Iris pigment epithelial cell (primary cell): ENCODE measurements around the gene DPEP3.
"Not testable (repeated sequence)": the region's sequence is repeated elsewhere in the genome, so short reads cannot be mapped to it uniquely, and the experiment has no call there.

Experiments used
- DNase-seq: peaks from one replicate; pipeline ENCODE4 v3.0.0-alpha.2; 2011; ENCODE audit warnings: low read depth

The DPEP3 gene, protein sequence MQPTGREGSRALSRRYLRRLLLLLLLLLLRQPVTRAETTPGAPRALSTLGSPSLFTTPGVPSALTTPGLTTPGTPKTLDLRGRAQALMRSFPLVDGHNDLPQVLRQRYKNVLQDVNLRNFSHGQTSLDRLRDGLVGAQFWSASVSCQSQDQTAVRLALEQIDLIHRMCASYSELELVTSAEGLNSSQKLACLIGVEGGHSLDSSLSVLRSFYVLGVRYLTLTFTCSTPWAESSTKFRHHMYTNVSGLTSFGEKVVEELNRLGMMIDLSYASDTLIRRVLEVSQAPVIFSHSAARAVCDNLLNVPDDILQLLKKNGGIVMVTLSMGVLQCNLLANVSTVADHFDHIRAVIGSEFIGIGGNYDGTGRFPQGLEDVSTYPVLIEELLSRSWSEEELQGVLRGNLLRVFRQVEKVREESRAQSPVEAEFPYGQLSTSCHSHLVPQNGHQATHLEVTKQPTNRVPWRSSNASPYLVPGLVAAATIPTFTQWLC

DNA sequence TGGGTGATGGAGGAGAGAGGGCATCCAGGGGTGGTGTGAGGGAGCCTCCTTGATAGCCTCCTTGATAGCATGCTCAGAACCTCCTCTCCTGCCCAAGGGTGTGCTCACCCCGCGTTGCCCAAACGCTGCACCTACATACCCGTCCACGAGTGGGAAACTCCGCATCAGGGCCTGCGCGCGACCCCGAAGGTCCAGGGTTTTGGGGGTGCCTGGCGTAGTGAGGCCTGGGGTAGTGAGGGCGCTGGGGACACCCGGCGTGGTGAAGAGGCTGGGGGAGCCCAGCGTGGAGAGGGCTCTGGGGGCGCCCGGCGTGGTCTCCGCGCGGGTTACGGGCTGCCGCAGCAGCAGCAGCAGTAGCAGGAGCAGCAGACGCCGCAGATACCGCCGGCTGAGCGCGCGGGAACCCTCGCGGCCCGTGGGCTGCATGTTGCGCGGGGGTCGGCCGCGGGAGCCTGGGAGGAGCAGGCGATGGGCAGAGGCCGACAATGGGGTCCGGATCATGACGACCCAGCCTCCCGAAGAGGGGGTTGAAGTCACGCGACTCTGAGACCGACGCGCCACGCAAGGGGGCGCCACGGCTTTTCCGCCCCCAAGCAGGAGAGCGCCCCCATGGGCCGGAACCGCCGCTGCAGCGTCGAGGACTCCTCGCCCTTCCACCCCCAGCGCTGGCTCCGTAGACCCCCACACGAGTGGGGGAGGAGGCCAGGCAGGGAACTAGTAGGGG is at the start of gene DPEP3:
TSS of gene DPEP3 (minus strand) at position 545 of the 724 bp plus-strand sequence. CDS start at position 426, 119 bp downstream.
- no peak for DNase-seq

DNA sequence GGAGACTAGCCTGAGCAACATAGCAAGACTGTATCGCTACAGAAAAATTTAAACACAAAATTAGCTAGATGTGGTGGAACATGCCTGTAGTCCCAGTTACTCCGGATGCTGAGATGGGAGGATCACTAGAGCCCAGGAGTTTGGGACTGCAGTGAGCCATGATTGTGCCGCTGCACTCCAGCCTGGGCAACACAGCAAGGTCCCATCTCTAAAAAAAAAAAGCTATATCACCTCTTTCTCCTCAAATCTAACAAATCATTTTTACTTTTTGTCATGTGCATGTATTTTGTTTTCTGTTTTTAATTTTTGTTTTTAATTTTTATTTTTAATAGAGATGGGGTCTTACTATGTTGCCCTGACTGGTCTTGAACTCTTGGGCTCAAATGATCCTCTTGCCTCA is 48.7 kb upstream of the DPEP3 start:
- DNase-seq: no peak

DNA sequence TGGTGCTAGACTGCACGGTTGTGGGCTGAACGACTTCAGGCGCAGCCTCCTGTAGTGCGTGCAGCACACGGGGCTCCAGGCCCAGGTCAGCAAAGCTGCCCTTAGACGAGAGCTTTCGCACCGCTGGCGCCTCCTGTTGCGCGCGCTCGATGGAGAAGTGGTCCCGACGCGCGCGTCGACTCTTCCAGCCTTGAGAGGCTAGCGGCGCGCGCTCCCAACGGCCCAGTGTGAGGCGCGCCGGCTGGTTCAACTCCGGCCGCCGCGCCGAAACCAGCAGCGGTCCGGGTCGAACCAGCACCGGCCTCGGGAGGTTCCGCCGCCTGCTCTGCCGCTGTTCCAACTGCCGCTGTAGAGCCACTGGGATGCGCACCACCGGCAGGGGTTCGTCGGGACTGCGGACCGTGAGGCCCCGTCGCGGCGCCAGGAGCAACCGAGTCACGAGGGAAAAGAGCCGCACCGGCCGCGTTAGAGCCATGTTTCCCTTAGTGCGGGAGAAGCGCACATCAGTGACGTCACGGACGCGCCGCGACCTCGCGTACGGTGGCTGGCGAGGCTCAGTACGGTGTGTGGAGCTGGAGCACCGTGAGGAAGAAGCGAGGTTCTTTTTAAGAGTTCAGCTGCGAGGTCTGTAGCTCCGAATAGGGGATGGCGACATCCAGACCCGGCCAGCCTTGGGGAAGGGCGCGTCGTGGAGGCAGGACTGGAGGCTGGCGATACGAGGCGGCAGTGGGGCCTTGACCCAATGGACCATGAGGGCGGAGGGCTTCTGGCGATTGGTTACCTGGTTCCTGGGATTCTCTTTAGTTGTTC is 42.6 kb upstream of the DPEP3 start, which contains the start of the genes DDX28 and DUS2:
TSS of gene DDX28 (minus strand) at position 505 of the 810 bp plus-strand sequence. CDS start at position 475, 30 bp downstream.
TSS of gene DUS2 (plus strand) at position 557 of the 810 bp plus-strand sequence. CDS start 14,740 bp downstream, outside the sequence.
- DNase-seq: peak; percentile 94

DNA sequence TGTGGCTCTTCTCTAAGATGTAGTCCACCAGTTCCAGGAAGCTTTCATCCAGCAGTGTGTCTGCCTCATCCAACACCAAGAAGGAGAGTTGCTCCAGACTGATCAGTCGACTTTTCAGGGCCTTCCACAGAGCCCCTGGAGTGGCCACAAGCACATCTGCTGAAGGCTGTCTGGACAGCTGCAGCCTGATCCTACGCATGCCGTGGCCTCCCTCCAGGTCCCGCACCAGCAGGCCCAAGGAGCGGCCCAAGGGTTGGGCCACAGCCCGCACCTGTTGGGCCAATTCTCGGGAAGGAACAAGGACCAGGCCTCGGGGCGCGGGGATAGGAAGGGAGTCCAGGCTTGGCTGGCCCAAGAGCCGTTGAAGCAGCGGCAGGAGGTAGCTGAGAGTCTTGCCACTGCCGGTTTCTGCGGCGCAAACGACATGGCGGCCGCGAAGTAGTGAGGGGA is 42.0 kb upstream of the DPEP3 start:
- DNase-seq: no peak

DNA sequence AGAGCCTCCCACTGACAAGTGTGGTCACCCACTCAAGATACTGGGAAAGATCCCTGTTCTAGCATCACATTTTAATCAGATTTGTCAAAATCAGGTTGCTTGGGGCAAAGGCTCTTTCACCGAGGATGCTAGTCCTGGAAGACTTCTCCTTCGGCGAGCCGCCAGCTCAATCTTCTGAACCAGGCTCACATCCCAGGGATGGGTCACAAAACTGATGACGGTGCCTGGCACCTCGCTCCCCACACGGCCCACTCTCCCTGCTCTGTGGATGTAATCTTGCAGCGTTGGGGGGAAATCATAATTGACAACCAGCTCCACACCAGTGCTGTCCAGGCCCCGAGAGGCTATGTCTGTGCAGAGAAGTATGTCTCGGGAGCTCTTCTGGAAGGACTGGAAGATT is 41.2 kb upstream of the DPEP3 start:
- DNase-seq: no peak

DNA sequence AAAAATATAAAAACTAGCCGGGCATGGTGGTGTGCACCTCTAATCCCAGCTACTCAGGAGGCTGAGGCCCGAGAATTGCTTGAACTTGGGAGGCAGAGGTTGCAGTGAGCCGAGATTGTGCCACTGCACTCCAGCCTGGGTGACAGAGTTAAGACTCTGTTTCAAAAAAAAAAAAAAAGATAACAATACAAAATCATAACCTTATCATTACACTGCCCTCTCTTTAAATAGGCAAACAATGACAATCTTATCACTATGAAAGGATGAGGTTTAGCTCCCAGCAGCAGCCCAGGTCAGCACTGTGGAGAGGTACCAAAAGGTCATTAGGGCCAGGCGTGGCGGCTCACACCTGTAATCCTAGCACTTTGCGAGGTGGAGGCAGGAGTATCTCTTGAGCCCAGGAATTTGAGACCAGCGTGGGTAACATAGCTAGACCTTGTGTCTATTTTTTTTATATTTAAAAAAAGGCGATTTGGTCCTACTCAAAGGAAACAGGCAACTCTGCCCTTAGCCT is 38.9 kb upstream of the DPEP3 start:
- DNase-seq: no peak

DNA sequence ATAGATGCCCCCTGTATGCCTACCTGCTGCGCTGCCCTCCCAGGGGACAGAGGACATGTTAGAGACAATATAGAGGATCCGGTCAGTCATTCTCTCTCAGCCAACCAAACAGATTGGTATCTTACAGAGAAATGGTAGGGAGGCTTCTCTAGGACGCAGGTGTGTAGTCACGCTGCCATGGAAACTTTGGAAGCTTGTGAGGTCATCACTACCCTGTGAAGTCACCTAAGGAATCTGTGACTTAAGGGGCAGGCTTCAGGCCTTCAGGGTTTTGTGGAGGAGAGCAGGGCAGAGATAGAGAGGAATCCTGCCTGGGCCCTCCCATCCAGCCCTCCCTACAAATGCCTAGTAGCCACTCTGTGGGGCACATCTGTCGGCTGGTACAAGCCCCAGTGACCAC is 35.4 kb upstream of the DPEP3 start, which contains the start of gene DPEP2NB:
TSS of gene DPEP2NB (minus strand) at position 231 of the 400 bp plus-strand sequence. CDS start at position 90, 141 bp downstream.
- DNase-seq: no peak

DNA sequence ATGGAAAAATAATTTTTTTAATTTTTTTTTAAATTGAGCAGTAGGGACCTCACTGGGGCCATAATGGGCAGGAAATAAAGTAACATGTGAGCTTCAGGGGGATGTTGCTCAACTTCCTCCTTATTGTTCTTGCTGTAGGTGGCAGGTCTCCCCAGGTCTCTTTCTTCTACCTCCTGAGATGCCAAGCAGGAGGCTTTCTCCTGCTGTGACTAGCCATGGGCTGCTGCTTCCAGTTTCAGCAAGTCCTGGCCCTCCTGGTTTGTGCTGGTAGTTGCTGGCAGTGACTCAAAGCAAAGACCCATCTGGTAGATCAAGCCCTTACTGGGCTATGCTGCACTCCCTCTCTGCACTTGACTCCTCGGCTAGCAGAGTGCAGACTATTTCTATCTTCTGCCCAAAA is 33.1 kb upstream of the DPEP3 start:
- DNase-seq: no peak

DNA sequence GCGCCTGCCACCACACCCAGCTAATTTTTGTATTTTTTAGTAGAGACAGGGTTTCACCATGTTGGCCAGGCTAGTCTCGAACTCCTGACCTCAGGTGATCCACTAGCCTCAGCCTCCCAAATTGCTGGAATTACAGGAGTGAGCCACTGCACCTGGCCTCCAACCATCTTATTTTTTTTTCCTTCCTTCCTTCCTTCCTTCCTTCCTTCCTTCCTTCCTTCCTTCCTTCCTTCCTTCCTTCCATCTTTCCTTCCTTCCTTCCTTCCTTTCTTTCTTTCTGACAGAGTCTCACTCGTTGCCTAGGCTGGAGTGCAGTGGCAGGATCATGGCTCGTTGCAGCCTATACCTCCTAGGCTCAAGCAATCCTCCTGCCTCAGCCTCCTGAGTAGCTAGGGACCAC is 29.6 kb upstream of the DPEP3 start:
- not testable (repeated sequence) for DNase-seq

DNA sequence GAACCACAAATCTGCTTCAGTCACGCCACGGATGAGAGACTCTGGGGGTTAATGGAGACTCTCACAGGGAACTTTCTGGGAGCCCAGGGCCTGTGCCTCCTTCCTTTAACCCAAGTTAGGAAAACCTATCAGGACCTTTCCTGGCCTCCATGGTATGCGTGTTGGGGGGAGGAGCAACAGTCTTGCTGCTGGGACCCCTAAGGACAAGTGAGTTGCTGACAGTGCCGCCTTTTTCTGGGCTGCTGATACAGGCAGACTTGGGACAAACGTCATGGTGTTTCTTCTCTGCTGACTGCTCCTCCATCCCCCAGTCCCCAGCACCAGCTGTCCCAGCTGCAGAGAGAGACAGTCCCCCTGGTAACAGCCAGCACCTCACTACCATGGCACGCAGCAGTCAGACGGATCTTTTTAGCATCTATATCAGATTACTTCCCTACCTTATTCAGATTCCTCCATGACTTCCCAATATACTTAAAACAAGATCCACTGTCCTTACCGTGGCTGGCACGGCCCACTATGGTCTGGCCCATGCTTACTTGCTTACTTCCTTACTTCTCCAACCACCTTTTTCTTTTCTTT is 28.9 kb upstream of the DPEP3 start:
- DNase-seq: no peak

DNA sequence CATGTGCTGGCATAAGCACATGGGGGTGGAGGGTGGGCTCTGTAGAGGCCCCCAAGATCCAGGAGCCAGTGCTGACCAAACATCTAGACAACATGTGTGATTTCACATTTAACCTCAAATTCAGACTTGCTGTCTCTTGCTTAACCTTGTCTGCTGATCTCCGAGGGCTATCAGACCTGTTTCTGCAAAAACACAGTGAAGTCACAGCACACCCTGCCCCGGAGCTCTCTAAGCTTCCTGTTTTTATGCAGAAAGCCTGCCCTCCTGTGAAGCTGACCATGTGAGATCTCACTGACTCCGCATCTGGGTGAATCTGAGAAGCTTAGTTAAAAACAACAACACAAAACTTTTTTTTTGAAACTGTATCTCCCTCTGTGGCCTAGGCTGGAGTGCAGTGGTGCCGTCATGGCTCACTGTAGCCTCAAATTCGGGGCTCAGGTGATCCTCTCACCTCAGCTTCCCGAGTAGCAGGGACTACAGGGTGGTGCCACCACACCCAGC is 25.5 kb upstream of the DPEP3 start:
- peak; percentile 86 for DNase-seq

DNA sequence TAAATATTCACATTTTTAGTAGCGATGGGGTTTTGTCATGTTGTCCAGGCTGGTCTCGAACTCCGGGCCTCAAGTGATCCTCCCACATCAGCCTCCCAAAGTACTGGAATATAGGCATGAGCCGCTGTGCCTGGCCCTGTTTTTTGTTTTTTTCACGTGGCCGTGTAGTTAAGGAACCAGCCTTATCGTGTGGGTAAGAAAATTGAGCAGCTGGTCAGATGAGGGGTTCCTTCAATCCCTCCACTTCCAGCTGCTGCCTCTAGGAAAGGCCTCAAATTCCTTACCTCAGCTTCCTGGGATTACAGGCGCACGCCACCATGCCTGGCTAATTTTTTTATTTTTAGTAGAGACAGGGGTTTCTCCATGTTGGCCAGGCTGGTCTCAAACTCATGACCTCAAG is 24.9 kb upstream of the DPEP3 start:
- DNase-seq: no peak

DNA sequence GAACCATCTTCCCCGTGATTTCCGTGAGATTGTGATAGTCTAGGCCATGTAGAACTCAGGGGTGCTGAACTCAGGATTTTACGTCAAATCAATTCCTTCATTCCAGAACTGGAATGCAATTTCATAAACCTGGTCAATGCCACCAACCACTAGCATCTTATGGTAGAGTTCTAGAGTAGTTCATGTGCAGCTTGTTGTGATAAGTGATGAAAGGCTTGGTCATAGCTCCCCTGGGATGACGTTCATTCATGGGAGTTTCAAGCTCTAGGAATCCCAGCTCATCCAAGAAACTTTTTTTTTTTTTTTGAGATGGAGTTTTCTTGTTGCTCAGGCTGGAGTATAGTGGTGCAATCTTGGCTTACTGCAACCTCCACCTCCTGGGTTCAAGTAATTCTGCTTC is 22.7 kb upstream of the DPEP3 start:
- no peak for DNase-seq

DNA sequence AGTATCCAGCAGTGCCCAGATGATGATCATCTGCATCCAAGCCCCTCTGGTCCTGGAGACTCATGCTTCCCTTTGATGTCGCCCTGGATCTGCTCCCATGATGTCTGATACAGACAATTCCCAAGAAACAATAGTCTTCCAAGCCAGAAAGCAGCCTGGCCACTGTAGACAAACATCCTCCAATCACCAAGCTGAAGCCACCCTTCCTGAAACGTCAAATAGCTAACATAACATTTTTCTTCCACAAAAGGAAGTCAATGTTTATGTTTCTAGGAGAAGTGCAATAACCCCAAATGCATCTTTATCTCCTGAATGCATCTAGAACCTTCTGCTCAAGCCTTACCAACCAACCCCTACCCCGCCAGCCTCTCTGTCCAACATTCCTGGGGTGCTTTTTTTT is 20.2 kb upstream of the DPEP3 start:
- DNase-seq: peak; percentile 25

DNA sequence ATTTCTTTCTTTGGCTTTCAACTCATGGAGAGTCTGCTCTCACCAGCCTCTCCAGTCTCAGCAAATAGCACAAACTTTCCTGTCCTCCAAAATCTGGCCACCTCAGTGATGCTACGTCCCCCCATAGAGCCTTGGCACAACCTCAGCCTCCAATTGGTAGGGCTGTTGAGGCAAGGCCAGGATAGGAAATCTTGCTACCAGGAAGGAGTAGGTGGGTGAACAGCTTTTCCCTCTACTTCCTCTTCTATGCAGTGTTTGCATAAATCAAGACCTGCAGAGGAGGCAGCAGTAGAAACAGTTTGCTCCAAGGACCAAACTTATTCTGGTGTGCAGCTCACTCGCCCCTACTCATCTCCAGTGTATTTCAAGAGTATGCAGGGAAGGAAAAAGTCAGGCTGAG is 19.7 kb upstream of the DPEP3 start:
- no peak for DNase-seq

DNA sequence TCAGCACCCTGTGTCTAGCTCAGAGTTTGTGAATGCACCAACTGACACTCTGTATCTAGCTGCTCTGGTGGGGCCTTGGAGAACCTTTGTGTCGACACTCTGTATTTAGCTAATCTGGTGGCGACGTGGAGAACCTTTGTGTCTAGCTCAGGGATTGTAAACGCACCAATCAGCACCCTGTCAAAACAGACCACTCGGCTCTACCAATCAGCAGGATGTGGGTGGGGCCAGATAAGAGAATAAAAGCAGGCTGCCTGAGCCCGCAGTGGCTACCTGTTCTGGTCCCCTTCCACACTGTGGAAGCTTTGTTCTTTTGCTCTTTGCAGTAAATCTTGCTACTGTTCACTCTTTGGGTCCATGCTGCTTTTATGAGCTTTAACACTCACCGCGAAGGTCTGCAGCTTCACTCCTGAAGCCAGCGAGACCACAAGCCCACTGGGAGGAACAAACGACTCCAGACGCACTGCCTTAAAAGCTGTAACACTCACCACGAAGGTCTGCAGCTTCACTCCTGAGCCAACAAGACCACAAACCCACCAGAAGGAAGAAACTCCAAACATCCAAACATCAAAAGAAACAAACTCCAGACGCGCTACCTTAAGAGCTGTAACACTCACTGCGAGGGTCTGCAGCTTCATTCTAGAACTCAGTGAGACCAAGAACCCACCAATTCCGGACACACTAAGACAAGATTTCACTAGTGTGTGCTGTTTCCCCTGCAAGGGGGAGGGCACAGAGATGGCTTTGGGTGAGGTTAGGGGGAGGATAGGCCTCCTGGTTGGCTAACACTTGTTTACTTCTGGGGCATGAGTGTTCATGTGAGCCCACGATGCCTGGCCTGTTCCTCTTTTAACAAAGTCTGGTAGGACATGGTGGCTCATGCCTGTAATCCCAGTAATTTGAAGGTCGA is 18.7 kb upstream of the DPEP3 start, which contains the start of gene DPEP2:
TSS of gene DPEP2 (minus strand) at position 706 of the 910 bp plus-strand sequence. CDS start 6,272 bp downstream, outside the sequence.
- DNase-seq: not testable (repeated sequence)

DNA sequence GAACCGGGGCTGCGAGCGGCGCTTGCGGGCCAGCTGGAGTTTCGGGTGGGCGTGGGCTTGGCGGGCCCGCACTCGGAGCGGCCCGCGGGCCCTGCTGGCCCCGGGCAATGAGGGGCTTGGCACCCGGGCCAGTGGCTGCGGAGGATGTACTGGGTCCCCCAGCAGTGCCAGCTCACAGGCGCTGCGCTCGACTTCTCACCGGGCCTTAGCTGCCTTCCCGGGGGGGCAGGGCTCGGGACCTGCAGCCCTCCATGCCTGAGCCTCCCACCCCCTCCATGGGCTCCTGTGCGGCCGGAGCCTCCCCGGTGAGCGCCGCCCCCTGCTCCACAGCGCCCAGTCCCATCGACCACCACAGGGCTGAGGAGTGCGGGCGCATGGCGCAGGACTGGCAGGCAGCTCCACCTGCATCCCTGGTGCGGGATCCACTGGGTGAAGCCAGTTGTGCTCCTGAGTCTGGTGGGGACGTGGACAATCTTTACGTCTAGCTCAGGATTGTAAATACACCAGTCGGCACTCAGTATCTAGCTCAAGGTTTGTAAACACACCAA is 18.0 kb upstream of the DPEP3 start:
- not testable (repeated sequence) for DNase-seq

DNA sequence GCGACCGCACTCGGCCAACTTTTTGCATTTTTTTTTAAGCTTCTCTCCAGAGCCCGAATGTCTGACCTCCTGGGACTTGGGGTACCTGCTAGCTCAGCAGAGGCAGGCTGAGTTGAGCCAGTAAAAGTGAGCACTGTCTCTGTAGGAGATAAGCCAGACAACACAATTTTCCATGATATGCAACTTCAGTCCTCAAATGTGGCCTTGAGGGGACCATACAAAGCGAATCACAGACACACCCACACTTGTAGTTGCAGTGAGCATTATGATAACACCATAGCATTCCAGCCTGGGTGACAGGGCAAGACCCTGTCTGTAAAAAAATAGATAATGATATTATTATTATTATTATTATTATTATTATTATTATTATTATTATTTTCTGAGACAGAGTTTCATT is 16.4 kb upstream of the DPEP3 start:
- no peak for DNase-seq

DNA sequence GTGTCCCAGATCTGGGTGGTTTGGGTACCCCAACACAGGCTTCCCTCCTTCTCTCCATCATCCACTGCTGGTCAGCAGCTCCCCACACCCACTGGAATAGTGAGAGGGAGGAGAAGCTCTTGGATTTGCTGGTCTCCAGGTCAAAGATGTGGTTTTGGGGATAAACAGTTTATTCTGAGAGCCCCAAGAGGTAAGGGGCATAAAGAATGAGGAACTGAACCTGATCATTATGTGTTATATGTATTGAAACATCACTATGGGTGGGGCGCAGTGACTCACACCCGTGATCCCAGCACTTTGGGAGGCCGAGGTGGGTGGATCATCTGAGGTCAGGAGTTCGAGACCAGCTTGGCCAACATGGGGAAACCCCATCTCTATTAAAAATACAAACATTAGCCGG is 15.1 kb upstream of the DPEP3 start:
- DNase-seq: no peak

DNA sequence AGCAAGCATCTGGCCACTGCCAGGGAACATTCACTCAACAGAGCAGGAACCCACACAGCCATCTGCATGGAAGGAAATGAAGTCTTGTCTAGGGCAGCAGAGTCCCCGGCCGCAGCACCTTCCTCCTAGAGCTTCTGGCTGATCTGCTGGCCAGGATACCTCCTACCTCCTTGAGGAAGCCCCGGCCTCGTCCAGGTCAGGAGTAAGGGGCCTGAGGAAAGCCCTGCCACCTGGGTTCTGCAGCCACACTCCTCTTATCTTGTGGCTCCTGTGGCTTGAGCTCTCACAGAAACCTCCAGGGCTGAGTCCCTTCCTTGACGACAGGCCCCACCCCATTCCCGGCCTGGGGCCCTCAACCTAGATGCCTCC is 13.7 kb upstream of the DPEP3 start:
- DNase-seq: not testable (repeated sequence)
